Body of pancreas (tissue), 4 donors: ENCODE results near the gene SCN8A.

Source experiments
- POLR2A ChIP-seq, 3 donors: fragments of 450-650 bp; IDR thresholded peaks; one replicate each; pipeline ENCODE4 v1.6.1; 2016; ENCODE audit warnings: antibody characterized with exemption in 3 of 3, mild to moderate bottlenecking in 2 of 3
- TF ChIP-seq, protein P1 (sequence below), 7 experiments: fragments of 450-650 bp in 4 of 7; fragments of 200-600 bp in 3 of 7; sonication (generic) in 3 of 7; IDR thresholded peaks; one replicate each; pipeline ENCODE4 v1.5.1; 2016 to 2019; ENCODE audit warnings: antibody characterized with exemption in 7 of 7

DNA sequence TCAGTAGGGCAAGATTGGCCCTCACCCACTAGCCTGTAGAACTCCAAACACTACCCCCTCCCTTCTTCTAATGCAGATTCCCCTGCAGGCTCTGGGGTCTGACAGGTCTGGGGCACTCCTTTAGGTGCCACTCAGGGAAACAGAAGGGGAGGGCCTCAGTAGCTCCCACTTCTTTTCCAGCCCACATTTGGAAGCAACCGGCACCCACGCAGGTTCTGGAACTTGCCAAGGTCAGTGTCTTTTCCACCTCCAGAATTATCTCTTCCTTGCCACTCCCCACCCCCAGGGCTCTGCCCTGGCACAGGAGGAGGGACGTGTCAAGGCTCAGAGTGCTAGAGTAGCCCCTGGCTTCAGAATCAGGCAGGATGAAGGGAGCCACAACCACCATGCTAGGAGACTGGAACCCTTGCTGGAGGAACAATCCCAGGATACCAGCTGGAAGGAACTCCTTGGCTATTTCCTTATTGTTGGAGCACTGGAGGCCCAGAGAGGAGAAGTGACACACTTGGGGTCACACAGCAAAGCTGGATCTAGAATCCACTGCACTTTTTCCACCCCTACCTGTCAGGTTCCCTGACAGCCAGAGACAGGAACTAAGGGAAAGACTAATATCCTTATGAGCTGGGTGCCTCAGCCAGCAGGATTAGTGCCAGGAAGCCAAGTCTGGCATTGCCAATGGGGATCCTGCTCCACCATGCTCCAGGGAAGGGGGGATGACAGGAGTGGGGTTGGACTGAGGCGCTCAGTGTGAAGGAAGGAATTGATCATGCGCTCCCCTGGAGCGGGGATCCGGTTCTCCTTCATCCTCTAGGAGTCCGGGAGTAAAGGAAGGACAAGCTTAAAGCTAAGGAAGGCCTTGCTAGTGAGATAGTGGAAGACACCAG, 259.3 kb downstream of the SCN8A start:
- TF ChIP-seq, protein P1, sequence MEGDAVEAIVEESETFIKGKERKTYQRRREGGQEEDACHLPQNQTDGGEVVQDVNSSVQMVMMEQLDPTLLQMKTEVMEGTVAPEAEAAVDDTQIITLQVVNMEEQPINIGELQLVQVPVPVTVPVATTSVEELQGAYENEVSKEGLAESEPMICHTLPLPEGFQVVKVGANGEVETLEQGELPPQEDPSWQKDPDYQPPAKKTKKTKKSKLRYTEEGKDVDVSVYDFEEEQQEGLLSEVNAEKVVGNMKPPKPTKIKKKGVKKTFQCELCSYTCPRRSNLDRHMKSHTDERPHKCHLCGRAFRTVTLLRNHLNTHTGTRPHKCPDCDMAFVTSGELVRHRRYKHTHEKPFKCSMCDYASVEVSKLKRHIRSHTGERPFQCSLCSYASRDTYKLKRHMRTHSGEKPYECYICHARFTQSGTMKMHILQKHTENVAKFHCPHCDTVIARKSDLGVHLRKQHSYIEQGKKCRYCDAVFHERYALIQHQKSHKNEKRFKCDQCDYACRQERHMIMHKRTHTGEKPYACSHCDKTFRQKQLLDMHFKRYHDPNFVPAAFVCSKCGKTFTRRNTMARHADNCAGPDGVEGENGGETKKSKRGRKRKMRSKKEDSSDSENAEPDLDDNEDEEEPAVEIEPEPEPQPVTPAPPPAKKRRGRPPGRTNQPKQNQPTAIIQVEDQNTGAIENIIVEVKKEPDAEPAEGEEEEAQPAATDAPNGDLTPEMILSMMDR (IDR thresholded peaks at IDR 0.05), result no peak
- TF ChIP-seq POLR2A (IDR thresholded peaks at IDR 0.05), result no peak
